Measurements from ENCODE around the gene PTCRA.

GRCh38 chr6:42921801-42922200 is 5.9 kb downstream of the PTCRA start:
- TF ChIP-seq EZH2phosphoT487 (IDR thresholded peaks at IDR 0.05; ENCODE audit: insufficient read depth, low read depth) (no peak), EZH2 (IDR thresholded peaks at IDR 0.05; ENCODE audit: insufficient read depth, poor library complexity, severe bottlenecking) (no peak)

Data from GM23248 (cell line).